HCT116 (cell line): ENCODE data around the gene SPRY4. TPM values are rescaled to one million over a fixed set of nuclear protein-coding genes. Genes with fewer than 3 reads are reported as not detected.

Experiments
- ATAC-seq: fragments of 200-7000 bp; cut with Tn5 transposase; 2 replicates; pipeline ENCODE4 v1.9.1; 2020; ENCODE audit warnings: mild to moderate bottlenecking, moderate library complexity
- BruUV-seq: library from RNA; stranded (reverse); fragments of 400-500 nt; replicated peaks from 2 replicates; lab custom pipeline; 2021; lab: Mats Ljungman, UMichigan
- CTCF ChIA-PET: fragments of 300-600 bp; sonication (Branson Sonifier 250); formaldehyde crosslinking; loops from one replicate; lab custom pipeline; 2021; ENCODE audit warnings: antibody characterized with exemption; lab: Charles Lee
- POLR2A ChIA-PET: fragments of 300-600, 350-600 bp; sonication (Branson Sonifier 250); formaldehyde crosslinking; loops from one replicate; lab custom pipeline; 2021; ENCODE audit warnings: antibody characterized with exemption; lab: Charles Lee
- RAD21 ChIA-PET, 2 experiments: fragments of 300-600 bp; sonication (Branson Sonifier 250); formaldehyde crosslinking; loops; one replicate each; lab custom pipeline; 2023; ENCODE audit warnings: low total read pairs in 2 of 2; ENCODE audit not compliant: uncharacterized antibody in 2 of 2, unreplicated experiment in 2 of 2, low non-redundant PET in 1 of 2; lab: Charles Lee
- DNase-seq: peaks from one replicate; pipeline ENCODE4 v3.0.0-alpha.2; 2010; ENCODE audit warnings: low read depth, low spot score
- H2AFZ ChIP-seq: fragments of 200-600 bp; shearing (Covaris generic), sonication (generic); 2 replicates; pipeline ENCODE4 v1.6.1; 2017; ENCODE audit warnings: low read depth, mixed run types, mixed read lengths, antibody characterized with exemption, low read length; ENCODE audit not compliant: poor library complexity, severe bottlenecking
- H3K27ac ChIP-seq: 2 replicates; pipeline ENCODE4 v1.5.1; 2012; ENCODE audit warnings: low read depth, low read length
- H3K27me3 ChIP-seq: fragments of 200-600 bp; sonication (generic); 2 replicates; pipeline ENCODE4 v1.6.1; 2016; ENCODE audit warnings: mixed run types, low read length, mixed read lengths; ENCODE audit not compliant: insufficient read depth
- H3K36me3 ChIP-seq, 2 experiments: fragments of 200-500 bp in 1 of 2; fragments of 200-600 bp in 1 of 2; sonication (Bioruptor generic) in 1 of 2; sonication (generic) in 1 of 2; 2 replicates each; pipeline versions ENCODE4 v1.5.1 to v1.6.1; 2014 to 2016; ENCODE audit warnings: low read length in 2 of 2, inconsistent platforms in 1 of 2, mixed read lengths in 1 of 2, mixed run types in 1 of 2; ENCODE audit not compliant: insufficient read depth in 2 of 2, control insufficient read depth in 1 of 2
- H3K4me1 ChIP-seq, 2 experiments: fragments of 200-600 bp in 1 of 2; sonication (generic) in 1 of 2; 2 replicates each; pipeline versions ENCODE4 v1.5.1 to v1.6.1; 2012 to 2017; ENCODE audit warnings: low read length in 2 of 2, inconsistent platforms in 1 of 2, mild to moderate bottlenecking in 1 of 2, mixed read lengths in 1 of 2, mixed run types in 1 of 2, moderate library complexity in 1 of 2; ENCODE audit not compliant: insufficient read depth in 2 of 2, control insufficient read depth in 1 of 2
- H3K4me2 ChIP-seq: fragments of 200-600 bp; sonication (generic); 2 replicates; pipeline ENCODE4 v1.6.1; 2017; ENCODE audit warnings: mixed run types, low read length, mixed read lengths
- H3K4me3 ChIP-seq, 2 experiments: fragments of 200-600 bp in 1 of 2; sonication (generic) in 1 of 2; replicated peaks in 1 of 2; 2 replicates each; pipeline ENCODE4 v1.5.1; 2011 to 2016; ENCODE audit warnings: low read length in 2 of 2, control low read depth in 1 of 2, low read depth in 1 of 2, mild to moderate bottlenecking in 1 of 2, mixed read lengths in 1 of 2, mixed run types in 1 of 2
- H3K79me2 ChIP-seq: fragments of 200-600 bp; sonication (generic); 2 replicates; pipeline ENCODE4 v1.6.1; 2017; ENCODE audit warnings: mild to moderate bottlenecking, mixed run types, low read length, moderate library complexity, mixed read lengths; ENCODE audit not compliant: insufficient read depth
- H3K9ac ChIP-seq: fragments of 200-600 bp; sonication (generic); 2 replicates; pipeline ENCODE4 v1.6.1; 2016; ENCODE audit warnings: low read length, mixed read lengths
- H3K9me2 ChIP-seq: fragments of 200-600 bp; sonication (generic), shearing (Covaris generic); 2 replicates; pipeline ENCODE4 v1.6.1; 2017; ENCODE audit warnings: mixed run types, mild to moderate bottlenecking, moderate library complexity; ENCODE audit not compliant: insufficient read depth
- H3K9me3 ChIP-seq, 2 experiments: fragments of 200-500 bp in 1 of 2; fragments of 200-600 bp in 1 of 2; sonication (Bioruptor generic) in 1 of 2; sonication (generic) in 1 of 2; 2 replicates each; pipeline ENCODE4 v1.6.1; 2014 to 2017; ENCODE audit warnings: low read length in 2 of 2, mixed read lengths in 2 of 2, inconsistent platforms in 1 of 2, low read depth in 1 of 2, mild to moderate bottlenecking in 1 of 2, mixed run types in 1 of 2, moderate library complexity in 1 of 2; ENCODE audit not compliant: control insufficient read depth in 1 of 2, insufficient read depth in 1 of 2
- H4K20me1 ChIP-seq: fragments of 200-600 bp; sonication (generic), shearing (Covaris generic); 2 replicates; pipeline ENCODE4 v1.6.1; 2017; ENCODE audit warnings: mixed run types, mild to moderate bottlenecking, moderate library complexity; ENCODE audit not compliant: insufficient read depth
- EGR1 ChIP-seq: IDR thresholded peaks from 2 replicates; pipeline ENCODE4 v1.6.1; 2012; ENCODE audit warnings: low read depth
- FOSL1 ChIP-seq: IDR thresholded peaks from 2 replicates; pipeline ENCODE4 v1.6.1; 2012; ENCODE audit warnings: low read depth
- JUND ChIP-seq: IDR thresholded peaks from 2 replicates; pipeline ENCODE4 v1.6.1; 2012
- POLR2AphosphoS5 ChIP-seq: IDR thresholded peaks from 2 replicates; pipeline ENCODE4 v1.6.1; 2011; ENCODE audit warnings: mild to moderate bottlenecking, low read depth, low read length, moderate library complexity
- REST ChIP-seq: IDR thresholded peaks from 2 replicates; pipeline ENCODE4 v1.6.1; 2012; ENCODE audit warnings: low read depth
- SIN3A ChIP-seq: IDR thresholded peaks from 2 replicates; pipeline ENCODE4 v1.6.1; 2012; ENCODE audit warnings: low read depth
- SRF ChIP-seq: IDR thresholded peaks from 2 replicates; pipeline ENCODE4 v1.6.1; 2012; ENCODE audit warnings: low read depth
- YY1 ChIP-seq: IDR thresholded peaks from 2 replicates; pipeline ENCODE4 v1.6.1; 2011; ENCODE audit warnings: low read length, low read depth, moderate library complexity, mild to moderate bottlenecking; ENCODE audit not compliant: insufficient replicate concordance; ENCODE audit errors: extremely low read depth
- ZBTB33 ChIP-seq: IDR thresholded peaks from 2 replicates; pipeline ENCODE4 v1.6.1; 2011; ENCODE audit warnings: mild to moderate bottlenecking, low read length, moderate library complexity; ENCODE audit not compliant: insufficient replicate concordance; ENCODE audit errors: extremely low read depth
- ZFX ChIP-seq: fragments of 450-650 bp; IDR thresholded peaks from 2 replicates; pipeline ENCODE4 v1.6.1; 2017
- intact Hi-C: fragments of 100-400 bp; cut with micrococcal nuclease; formaldehyde crosslinking; loops from 2 replicates; pipeline ENCODE4 v1.10.0; 2022
- total RNA-seq: library from RNA; stranded (reverse); gene quantifications from one replicate; pipeline ENCODE4 v1.2.1, GENCODE V29; 2021; ENCODE audit not compliant: unreplicated experiment

The SPRY4 gene
- total RNA-seq, 1 experiment from 2014 or later: 112 TPM

GRCh38 chr5:142330444-142330843, 5.6 kb upstream of the SPRY4 start:
- ChIA-PET POLR2A (interaction anchor here (0.7 to 1.1 kb wide), 2 partner anchors 9 to 24 kb away, joined by 3 read pairs; no protein-coding TSS in a partner anchor), RAD21 (no interaction called here), CTCF (no interaction called here)
- 0 out of 2 replicates have a peak, but pooled peaks have one; percentile 16 for TF ChIP-seq POLR2AphosphoS5
- TF ChIP-seq REST: no peak
- DNase-seq (no peak), ATAC-seq (no peak)
- Histone ChIP-seq H3K4me3 (no peak overlapping the region), H3K4me2 (no peak overlapping the region), H3K9me3 (no peaks in the 10 kb centered on the region), H3K27ac (no peak overlapping the region), H4K20me1 (no peaks in the 10 kb centered on the region), H3K27me3 (no peaks in the 10 kb centered on the region), H3K79me2 (peaks cover 50% of the 10 kb centered on the region), H3K9ac (no peak overlapping the region), H3K9me2 (no peaks in the 10 kb centered on the region), H3K4me1 (peaks cover 49 to 77% of the 10 kb centered on the region in 2 experiments), H3K36me3 (no peaks in the 10 kb centered on the region), H2AFZ (no peak overlapping the region)
- intact Hi-C loops: no loop called here
- no TSS peak for BruUV-seq

DNA sequence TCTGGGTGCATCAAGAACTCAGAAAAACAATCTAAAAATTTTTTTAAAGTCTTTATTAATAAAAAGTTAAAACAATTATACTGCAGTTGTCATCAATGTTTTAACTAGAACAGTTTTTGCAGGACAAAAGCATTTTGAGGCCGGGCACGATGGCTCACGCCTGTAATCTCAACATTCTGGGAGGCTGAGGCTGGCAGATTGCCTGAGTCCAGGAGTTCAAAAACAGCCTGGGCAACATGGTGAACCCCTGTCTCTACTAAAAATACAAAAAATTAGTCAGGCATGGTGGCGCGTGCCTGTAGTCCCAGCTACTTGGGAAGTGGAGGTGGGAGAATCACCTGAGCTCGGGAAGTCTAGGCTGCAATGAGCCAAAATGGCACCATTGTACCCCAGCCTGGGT, 5.2 kb upstream of the SPRY4 start:
- Histone ChIP-seq H3K4me1 (peaks cover 47 to 73% of the 10 kb centered on the region in 2 experiments), H4K20me1 (no peaks in the 10 kb centered on the region)
- TF ChIP-seq FOSL1: no peak
- no peak for TF ChIP-seq JUND
- TF ChIP-seq ZFX: no peak
- TF ChIP-seq EGR1: no peak
- no peak for TF ChIP-seq SIN3A
- TF ChIP-seq ZBTB33: no peak
- TF ChIP-seq SRF: no peak
- no peak for TF ChIP-seq YY1
- TF ChIP-seq POLR2AphosphoS5: no peak
- TF ChIP-seq, all 23 proteins: peak for 0
- H3K79me2 ChIP-seq: peaks cover 54% of the 10 kb centered on the region
- POLR2A ChIA-PET: interaction anchor here (0.7 to 1.1 kb wide), 2 partner anchors 10 to 24 kb away, joined by 3 read pairs; no protein-coding TSS in a partner anchor
- RAD21 ChIA-PET: no interaction called here
- no peaks in the 10 kb centered on the region for H3K27me3 ChIP-seq
- H3K9me2 ChIP-seq: no peaks in the 10 kb centered on the region
- H3K4me3 ChIP-seq: no peak overlapping the region
- BruUV-seq: no TSS peak
- CTCF ChIA-PET: interaction anchor here (0.6 kb wide), 1 partner anchor 162 kb away, joined by 3 read pairs; no protein-coding TSS in a partner anchor
- no peaks in the 10 kb centered on the region for H3K36me3 ChIP-seq
- H3K9ac ChIP-seq: no peak overlapping the region
- intact Hi-C loops: no loop called here
- no peak overlapping the region for H3K27ac ChIP-seq
- H3K4me2 ChIP-seq: no peak overlapping the region
- ATAC-seq: no peak
- no peak overlapping the region for H2AFZ ChIP-seq
- DNase-seq: no peak
- no peaks in the 10 kb centered on the region for H3K9me3 ChIP-seq
